ENCODE data around the gene ITGA4.

ITGA4 gene

DNA sequence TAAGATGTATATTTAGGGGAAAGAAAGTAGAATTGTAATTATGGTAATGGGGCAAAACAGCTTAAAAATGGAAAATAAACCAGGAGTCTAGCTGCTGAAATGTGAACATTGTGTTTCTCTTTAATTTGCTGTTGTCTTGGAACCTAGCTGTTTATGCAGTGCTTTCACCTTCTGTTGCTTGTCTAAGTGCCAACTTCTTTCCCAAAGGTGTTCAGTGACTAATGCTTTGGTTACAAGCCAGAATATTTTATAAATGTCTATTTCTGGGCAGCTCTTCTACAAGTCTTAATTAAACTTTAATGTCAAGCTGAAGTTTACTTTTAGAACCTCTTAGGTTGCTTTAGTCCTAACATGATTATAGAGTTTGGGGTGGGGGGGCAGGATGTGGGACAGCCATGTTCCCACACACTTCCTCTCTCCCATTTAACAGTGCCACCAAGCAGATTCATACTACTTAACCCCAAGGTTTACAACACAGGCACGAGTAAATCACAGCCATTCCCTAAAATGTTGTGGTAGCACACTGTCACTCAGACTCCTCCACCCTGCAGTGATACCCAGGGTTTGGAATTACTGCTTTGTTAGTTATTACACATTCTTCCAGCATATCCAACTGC is 60.6 kb downstream of the ITGA4 start:
- no peak for DNase-seq

DNA sequence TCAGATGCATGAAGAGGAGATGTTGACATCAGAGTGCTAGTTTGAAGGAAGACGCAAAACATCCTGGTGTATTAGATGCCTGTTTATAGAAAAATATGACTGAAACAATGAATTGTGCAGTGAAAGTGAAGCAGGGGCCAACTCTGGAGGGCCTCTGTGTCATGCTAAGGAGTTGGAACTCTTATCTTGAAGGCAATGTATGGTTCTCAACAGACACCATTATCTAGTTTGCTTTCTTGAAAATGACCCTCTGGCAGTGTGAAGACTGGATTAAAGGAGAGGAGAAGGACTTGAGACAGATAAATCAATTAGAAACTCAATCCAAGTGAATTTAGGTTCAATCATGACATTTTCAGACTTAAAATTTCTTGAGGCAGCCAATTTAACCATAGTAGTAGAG is 63.1 kb downstream of the ITGA4 start:
- no peak for DNase-seq

DNA sequence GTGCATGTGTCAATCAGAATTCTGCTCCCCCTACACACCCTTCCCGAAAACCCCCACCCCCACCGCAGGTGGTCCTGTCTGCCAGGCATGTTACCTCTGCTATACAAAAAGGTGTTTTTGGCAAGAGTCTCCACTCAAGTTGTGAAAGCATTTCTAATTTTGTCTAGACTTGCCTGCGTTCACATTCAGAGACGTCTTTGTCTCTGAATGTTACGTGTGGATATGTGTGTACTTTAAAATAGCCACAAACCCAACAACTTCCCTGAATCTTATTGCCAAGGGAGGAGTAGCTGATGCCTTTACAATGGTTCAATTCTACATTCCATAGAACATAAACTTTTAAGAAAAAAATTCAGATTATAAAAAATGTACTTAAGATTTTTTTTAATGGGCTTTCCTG is 66.6 kb downstream of the ITGA4 start:
- no peak for DNase-seq

DNA sequence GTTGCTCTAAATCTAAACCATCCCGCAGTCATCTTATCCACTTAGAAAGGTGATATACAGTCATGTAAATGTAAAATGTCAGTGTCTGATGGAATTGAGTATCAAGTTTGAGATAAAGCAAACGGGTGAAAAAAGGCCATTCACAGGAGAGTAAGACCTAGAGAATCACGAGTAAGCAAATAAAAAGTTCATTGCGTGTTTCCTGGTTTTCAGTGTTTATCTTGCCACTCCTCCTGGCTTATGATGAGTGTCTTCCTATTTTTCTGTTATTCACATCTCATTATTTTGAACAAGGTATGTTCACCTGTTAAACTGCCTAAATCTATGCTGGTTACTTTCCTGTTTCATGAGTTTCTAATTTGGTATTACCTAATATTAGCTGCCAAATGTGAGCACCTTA is 68.8 kb downstream of the ITGA4 start:
- no peak for DNase-seq

DNA sequence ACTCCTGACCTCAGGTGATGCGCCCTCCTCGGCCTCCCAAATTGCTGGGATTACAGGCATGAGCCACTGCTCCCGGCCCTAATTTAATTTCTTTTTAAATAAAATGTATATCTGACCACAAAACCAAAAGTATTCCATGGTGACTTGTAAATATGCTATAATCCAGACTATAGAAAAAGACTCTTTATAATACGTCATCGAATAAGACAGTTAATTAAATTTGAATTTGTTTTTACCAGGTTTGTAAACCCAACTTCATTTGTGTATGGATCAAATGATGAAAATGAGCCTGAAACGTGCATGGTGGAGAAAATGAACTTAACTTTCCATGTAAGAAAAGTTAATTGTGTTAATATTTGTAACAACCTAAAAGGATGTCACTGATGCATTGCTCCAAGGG is 69.9 kb downstream of the ITGA4 start:
- no peak for DNase-seq

DNA sequence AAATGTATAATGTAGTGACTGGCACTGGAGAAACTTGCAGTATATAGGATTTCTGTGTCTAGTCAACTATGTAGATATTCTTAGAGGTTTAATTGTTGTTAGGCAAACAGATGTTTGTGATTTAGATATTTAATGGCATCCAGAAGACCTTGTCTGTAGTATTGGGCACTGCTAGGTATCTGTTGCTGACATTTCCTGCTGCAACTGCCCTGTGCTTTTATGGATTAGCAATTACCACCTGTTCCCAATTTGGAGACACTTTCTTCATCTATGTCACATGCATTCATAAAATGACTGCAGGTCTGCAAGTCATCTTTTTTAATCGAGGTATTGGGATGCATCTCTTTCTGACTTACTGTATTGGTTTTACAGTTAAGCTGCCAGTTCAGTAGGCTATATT is 71.3 kb downstream of the ITGA4 start:
- no peak for DNase-seq

DNA sequence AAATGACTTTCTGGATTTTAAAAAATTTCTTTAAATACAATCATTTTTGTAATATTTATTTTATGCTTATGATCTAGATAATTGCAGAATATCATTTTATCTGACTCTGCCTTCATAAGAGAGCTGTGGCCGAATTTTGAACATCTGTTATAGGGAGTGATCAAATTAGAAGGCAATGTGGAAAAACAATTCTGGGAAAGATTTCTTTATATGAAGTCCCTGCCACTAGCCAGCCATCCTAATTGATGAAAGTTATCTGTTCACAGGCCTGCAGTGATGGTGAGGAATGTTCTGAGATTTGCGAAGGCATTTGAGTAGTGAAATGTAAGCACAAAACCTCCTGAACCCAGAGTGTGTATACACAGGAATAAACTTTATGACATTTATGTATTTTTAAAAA is 79.5 kb downstream of the ITGA4 start:
- DNase-seq, result no peak

DNA sequence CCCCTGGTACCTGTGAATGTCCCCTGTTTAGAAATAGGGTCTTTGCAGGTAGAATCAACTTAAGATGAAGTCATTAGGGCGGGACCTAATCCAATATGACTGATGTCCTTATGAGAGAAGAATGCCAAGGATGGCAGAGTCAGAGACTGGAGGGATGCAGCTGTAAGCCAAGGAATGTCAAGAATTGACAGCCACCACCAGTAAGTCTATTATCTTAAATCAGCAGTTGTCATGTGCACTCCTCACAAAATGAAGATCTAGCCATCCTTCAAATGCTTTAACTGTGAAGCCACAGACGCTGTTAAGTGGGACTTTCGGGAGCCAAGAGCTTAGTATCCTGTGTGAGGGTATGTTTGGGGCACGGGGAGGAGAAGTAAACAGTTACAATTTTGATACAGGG is 83.2 kb downstream of the ITGA4 start:
- no peak for DNase-seq

DNA sequence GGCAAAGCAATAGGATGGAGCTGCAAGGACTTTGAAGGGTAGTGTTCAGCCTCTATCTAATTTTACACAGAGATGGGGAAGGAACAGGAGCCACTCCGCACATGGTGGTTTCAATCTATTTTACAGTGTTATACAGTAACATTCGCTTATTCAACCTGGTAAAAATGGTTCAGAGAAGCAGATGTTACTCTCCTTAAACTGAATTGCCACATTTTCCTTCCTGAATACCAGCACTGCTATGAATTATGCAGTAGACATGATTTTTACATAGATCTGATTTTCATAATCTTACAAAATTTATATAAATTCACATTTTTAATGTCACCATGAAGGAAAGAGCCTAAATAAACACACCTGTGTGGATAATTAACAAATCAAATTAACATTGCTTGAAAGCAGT is 85.0 kb downstream of the ITGA4 start:
- no peak for DNase-seq

DNA sequence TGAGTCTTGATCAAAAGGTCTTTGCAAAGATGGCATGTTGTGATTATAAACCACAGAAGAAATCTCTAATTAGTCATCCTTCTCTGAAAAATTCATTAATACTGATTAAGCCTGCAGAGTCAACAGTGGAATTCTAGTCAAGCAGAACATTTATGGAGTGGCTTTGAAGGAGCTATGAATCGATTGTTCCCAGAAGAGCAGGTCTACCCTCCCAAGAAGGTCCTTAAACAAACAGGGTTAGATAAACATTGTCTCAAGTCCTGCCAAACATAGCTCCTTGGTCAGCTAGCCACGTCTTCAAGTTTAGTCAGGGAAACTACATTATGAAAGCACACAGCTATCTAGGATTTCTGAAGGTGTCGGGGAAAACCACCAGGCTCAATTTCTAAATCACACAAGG is 88.9 kb downstream of the ITGA4 start:
- DNase-seq, result no peak

DNA sequence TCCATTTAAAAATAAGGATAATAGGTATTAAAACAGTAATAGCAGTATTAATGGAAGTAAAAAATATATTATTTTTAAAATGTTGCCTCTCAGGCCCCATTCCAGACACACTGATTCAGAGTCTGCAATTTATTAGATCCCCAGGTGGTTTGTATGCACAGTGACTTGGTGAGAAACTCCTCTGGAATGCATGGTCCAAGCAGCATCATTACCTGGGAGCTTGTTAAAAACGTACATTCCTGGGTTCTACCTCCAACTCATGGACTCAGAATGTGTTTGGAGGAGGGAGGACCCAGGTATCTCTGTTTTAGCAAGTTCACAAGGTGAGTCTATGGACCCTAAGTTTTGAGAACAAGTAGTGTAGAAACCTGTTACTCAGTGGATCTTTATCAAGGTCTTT is 95.6 kb downstream of the ITGA4 start:
- DNase-seq, result no peak

DNA sequence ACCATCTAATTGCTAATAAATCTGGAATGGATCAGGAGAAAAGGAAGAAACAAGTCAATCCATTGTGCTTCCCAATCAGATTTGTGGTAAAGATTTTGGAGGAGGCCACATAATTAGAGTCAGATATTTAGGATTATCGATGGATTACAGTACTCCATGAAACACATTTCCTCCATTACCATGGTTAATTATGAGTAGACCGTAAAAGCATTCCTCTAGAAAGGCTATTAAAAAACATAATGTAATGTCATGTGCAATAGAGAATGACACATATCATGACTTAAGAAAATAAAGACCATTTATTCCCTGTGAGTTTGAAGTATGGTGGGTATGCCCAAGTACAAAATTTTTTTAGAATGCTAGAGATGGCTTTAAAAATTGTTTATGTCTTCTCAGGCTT is 96.1 kb downstream of the ITGA4 start:
- DNase-seq, result no peak

DNA sequence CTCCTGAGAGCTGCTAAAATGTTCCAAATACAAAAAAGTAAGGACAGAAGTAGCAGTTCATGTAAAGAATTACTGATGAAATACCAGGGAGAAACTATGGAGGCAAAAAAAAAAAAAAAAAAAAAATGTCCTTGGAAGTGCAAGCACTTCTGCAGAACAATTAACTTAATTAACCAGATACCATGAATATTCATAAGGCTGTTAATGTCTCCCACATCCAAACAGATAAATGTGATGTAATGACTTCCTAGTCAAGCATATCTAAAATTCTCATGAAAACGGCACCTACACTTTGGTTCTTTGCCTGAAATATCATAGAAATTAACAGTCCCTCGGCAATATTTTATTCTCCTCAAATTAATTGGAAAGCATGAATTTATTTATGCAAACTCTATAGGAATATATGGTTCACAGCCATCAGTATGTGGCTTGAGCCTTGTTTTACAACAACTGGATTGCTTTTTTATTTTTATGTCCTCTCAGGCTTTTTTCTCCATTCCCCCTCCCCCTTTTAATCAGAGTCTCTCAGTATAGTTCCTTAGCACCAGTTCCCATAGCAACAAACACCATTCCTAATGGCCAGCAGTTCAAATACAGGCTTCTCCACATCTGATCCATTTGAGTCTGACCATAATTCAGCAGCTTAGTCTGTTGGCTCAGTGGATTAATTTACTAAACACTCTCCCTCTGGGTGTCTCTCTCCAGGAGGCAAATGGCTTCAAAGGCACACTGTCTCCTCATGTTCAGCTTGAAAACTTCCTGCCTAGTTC is 97.1 kb downstream of the ITGA4 start:
- DNase-seq, result no peak

DNA sequence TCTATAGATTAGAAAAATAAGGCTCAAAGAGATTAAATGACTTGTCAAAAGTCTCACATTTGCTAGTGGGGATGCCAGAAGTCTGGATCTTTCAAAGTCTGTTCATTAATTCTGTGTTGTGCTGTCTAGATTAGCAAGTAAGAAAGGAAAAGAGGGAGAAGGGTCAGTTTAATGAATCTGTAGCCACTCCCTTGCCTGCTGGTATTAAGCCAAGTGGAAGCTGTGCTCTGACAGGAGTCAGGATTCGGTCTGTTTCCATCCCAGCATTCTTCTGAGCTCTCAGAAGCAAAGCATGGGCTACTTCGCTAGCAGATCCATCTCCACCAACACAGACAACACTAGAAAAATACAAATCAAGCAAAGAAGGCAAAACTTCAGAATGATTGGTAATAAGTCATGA is 101.2 kb downstream of the ITGA4 start:
- no peak for DNase-seq

DNA sequence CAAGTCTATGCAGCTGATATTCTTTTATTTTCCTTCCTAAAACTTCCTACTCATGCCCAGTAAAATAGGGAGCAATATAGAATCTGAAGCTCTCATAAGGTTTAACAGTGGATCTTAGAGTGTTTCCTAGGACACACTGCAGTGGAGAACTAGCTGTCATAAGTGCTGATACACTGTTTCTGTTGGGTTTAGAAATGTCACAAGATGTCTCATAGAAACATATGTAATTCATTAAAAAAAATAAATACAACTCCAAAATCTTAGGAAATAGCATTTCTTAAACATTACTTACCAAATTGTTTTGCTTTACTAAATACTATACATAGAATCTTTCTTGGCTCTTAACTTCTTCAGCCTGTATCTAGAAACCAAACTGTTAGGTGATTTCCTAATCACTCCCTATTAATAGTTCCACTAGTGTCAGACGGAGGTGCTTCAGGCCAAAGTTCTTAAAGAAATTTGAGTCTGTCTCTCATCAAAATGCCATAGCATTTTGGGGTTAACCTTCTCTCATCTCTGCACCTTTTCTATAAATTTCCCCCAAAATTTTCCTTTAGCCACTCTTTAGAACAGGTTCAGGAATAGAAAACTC is 106.0 kb downstream of the ITGA4 start:
- DNase-seq, result no peak

DNA sequence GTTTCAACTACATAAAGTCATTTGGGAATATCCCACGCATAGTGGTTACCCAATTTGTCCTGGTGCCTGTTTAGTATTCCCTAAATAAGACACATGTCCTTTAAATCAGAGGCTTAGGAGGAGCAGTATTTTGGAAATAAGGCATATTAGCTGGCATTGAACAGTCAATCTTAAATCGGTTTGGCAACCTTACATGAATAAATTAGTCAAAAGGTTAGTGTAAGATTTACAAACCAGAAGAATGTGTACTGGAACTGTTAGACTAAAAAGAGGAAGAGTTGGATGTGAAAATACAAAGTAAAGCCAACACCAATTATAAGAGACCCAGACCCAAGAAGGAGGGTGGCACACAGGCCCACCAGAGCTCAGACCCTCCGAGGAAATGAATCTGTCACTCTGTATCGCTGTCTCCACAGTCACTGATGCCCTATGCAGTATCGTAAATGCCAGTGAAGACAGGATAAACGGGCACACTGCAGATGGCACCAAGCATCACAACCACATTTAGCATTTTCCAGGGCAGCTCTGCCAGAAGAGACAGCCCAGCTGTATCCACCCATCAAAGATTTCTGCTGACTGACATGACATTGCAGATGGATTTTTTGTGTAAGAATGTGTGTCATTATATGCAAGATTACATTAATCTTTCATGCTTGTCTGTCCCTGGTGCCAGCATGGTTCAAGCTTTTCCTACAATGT is 109.3 kb downstream of the ITGA4 start:
- no peak for DNase-seq

DNA sequence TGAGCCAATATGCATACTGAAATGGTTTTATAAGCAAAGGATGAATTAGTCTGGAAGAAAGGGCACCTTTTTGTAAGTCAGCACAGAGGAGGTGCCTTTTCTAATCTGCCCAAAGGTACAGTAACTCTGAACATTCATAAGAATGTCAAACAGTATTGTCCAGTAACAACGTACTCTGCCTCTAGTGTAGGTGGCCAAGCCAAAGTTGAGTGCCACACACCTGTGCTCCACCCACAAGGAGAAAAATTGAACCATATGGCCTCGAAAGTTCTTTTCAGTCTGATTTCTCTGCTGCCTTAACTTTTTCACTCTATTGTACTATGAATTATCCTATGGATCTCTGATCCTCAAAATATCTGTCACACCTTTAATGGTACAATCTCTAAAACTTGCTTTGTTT is 112.9 kb downstream of the ITGA4 start:
- DNase-seq, result no peak

DNA sequence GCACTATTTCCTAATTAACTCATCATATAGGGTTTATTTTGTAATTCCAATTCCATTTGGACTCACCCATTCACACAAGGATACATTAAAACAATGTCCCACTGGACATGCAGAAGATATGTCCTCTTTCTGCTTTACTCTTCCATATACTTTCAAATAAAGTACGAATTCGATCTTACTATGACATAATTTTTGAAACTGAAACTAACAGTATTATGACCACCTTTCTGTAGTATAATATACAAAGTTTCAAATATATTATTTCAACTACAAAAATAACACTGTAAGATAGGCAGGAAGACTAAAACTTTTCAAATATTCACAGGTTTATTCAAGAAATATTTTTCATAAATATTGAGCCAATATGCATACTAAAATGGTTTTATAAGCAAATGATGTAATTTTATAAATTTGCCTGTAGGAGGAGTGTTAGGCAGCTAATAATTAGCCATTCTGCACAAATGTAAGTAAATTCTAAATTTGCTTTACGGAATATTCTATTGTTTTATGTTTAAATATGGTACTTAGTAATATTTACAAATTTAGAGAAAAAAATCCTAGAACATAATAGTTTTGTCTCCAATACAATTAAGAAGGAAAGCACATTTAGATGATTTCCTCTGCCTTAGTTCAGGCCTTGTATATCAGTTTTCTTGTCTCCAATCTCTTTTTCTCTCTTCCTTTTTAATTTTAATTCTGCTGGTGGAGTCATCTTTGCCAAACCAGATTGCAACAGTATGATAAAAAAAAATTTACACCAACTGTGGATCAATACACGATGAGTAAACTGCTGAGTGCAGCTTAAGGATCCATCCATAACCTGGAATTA is 113.9 kb downstream of the ITGA4 start:
- DNase-seq, result no peak

DNA sequence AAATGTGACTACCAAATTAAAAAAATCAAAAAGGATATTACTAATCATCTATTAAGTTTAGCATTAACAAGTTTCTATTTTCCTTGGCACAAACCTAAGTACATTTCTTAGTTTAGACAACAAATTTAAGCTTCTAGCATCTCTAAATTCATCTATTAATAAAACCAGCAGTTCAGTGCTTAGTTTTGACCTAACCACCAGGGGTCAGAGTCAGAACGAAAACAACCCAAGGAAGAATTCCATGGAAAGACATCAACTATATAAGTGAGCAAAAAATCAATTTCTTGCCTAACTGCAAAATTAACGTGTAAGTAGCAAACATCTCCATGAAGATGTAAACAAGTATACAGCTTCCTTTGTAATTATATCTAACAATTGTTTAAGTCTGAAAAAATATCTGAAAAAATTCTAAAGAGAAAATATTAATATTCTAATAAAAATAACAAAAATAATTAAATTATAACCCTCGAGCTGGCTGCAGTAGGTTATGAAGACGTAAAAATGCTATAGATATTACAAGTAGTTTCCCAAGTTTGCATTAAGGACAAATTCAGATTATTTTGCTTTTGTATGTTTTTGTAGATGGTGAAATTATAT is 116.1 kb downstream of the ITGA4 start:
- no peak for DNase-seq

DNA sequence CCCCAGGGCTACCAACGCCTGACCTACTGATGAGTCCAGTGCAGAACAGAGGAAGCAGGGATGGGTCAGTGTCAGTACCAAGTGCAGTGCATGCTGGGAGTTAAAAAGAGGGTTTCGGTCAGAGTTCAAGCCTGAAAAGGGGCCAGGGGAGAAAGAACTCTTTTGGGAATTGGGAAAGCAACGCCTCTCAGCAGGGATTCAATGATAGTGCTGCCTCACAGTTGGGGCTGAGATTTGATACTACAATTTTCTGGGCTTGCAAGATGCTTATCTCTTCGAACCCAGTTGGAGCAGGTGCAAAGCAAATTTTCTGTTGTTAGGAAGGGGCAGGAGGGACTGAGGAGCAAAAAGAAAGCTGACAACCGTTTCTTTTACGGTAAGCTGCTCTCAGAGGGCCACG is 117.1 kb downstream of the ITGA4 start:
- DNase-seq, result no peak

DNA sequence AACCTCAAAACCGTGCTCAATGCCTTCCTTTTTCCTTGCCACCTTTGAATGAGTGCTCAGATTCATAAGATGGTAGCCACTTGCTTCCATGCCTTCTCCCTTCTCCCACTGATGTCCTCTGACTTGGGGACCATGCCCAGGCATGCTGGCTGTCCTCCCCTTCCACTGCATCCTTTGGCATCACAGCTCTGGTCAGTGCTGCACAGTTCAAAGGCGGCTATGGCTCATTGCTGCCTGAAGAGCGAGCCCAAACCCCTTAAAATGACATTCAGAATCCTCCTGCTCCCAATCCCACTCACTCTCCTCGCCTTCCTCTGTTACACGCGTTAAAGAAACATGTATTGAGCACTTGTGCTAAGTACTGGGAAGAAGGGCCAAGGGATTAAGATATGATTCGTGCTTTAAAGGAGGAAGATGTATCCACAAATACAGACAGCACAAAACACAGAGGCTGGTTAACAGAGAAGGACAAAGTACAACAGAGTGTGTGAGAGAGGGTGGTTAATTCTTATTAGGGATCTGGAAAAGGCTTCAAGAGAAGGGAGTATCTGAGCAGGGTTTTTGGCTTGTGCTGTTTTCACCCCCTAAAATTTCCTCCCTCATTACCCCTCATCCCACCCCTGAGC is 118.0 kb downstream of the ITGA4 start:
- DNase-seq, result no peak

DNA sequence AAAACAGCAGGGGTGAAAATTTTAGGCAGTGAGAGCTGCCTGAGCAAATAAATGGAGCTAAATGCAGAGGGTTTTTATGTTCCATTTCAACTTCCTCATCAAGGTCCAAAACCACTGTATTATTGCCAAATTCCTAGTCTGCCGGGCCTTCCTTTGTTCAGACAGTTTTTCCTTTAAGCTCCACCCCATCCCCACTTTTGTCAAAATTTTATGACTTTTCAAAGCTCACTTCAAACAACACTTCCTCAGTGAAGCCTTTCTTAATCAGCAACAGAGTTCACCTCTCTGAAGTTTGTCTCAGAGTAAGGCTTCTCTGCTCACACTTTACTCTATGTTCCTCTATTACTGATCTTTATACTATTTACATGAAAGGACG is 118.5 kb downstream of the ITGA4 start:
- no peak for DNase-seq

Data from hippocampal formation (tissue), 2 donors.